Airway epithelial cell (primary cell): ENCODE measurements around the gene WNT16. TPM values are rescaled to one million over a fixed set of nuclear protein-coding genes. Genes with fewer than 3 reads are reported as not detected.

Source experiments
- total RNA-seq: library from RNA; depleted of rRNA; stranded (reverse); fragments of >200 nt; gene quantifications from 2 replicates; pipeline ENCODE4 v1.2.3, GENCODE V29; 2015

Gene WNT16, protein sequence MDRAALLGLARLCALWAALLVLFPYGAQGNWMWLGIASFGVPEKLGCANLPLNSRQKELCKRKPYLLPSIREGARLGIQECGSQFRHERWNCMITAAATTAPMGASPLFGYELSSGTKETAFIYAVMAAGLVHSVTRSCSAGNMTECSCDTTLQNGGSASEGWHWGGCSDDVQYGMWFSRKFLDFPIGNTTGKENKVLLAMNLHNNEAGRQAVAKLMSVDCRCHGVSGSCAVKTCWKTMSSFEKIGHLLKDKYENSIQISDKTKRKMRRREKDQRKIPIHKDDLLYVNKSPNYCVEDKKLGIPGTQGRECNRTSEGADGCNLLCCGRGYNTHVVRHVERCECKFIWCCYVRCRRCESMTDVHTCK
- total RNA-seq: not detected in 2 replicates

DNA sequence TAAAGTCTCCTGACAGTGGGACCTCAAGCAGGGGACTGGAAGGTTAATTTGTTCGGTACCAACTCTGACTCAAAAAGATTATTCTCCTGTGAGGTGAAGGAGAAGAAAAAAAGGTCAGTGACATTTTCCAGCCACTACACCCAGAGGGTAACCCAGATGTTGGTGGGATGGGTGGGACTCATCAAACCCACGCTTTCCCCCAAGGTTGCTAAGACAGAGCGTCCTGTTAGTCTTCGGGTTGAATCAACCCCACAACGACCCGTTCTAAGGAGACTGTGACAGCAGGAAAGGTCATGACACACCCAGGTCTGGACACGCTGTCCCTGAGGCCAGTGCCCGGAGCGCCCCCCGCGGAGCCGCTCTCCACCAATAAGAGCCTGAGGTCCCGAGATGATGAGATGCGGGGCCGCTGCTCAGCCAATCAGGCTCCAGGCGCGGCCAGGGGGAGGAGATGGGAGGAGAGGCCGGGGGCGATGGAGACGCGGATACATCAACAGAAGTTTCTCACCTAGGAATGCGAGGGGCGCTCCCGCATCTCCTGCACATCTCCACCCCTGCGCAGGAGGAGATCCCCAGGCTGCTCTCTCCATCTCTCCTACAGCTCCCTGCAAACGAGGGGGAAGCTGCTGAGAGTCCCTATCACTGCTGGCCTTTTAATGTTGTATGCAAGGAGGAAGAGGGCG lies at the start of gene WNT16:
Gene WNT16 (plus strand): TSS at position 493 of the 683 bp plus-strand sequence. CDS start 293 bp downstream, outside the sequence.

Other genes with a start within 250 kb of the WNT16 start
- gene FAM3C, start 67.3 kb downstream of the WNT16 start, total RNA-seq: 55.0 and 61.4 TPM in 2 replicates